H4 (cell line): ENCODE data around the gene SLC10A6. TPM values are rescaled to one million over a fixed set of nuclear protein-coding genes. Genes with fewer than 3 reads are reported as not detected.

Source experiments
- DNase-seq: peaks from one replicate; pipeline ENCODE4 v3.0.0-alpha.2; 2015; ENCODE audit warnings: low spot score
- total RNA-seq: library from RNA; depleted of rRNA; stranded (reverse); fragments of >200 nt; shearing (Covaris generic); gene quantifications from 2 replicates; pipeline ENCODE4 v1.2.3, GENCODE V29; 2014; rRNA removed

SLC10A6 gene
- total RNA-seq, 1 experiment from 2014 or later, result not detected

DNA sequence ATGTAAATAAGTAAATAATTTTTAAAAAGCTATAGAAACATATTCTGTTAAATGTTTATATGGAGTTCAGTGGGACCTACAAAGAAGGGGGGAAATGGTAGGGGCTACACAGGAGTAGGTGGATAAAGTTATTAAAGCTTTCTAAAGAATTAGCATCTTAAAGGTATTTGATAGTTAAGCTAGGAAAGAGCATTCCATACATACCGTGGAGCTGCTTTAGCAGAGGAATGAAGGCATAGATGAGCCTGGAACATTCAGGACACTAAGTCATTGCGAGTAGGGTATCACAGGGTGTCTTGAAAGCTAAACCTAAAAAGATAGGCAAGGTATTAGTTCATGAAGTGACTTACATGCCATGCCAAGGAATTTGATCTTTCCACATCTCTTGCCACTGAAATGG lies 60.4 kb downstream of the SLC10A6 start:
- no peak for DNase-seq

DNA sequence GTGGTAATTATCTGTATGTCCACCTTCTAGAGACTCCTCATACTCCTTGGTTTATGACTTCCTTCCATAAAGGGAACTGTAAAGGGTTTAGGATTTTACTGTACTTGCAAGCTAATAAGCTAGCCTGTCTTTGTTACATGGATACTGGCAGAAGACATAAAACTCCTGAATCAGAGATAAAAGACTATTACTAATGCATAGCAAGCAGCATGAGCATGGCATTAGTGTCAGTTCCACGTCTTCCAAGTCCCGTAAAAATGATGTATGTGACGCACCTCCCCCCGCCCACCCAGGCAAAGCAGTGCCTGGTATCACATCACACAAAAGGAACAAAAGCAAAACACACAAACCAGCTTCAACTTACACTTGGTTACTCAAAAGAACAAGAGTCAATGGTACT lies 71.0 kb downstream of the SLC10A6 start:
- DNase-seq, result no peak

DNA sequence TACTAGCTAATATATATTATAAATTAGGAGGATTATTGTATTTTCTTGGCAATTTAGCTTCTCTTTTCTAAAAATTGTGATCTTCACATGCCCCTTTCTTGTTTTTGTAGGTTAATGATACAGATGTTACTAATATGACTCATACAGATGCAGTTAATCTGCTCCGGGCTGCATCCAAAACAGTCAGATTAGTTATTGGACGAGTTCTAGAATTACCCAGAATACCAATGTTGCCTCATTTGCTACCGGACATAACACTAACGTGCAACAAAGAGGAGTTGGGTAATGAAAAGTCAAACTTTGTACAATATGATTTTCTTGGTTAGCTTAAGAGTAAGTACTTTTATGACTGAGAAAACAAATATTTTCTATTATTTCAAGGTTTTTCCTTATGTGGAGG lies 74.1 kb downstream of the SLC10A6 start:
- no peak for DNase-seq

Other genes starting within 250 kb of the SLC10A6 start
- gene C4orf36, start 43.0 kb upstream of the SLC10A6 start, total RNA-seq, result 1.2 and 4.9 TPM in 2 replicates
- 5.8 and 8.9 TPM in 2 replicates for gene AFF1, start 85.6 kb upstream of the SLC10A6 start, total RNA-seq